Mammary epithelial cell (primary cell): Measurements from ENCODE around the gene PCMTD2.

Source experiments
- CTCF ChIP-seq, 2 donors: IDR thresholded peaks in 1 of 2; conservative IDR thresholded peaks in 1 of 2; 2 replicates each; pipeline ENCODE4 v1.5.1; 2011 to 2012; ENCODE audit warnings: inconsistent platforms in 2 of 2, low read length in 2 of 2, mild to moderate bottlenecking in 2 of 2, control low read depth in 1 of 2, low read depth in 1 of 2; ENCODE audit not compliant: insufficient read depth in 1 of 2; ENCODE audit errors: extremely low read depth in 1 of 2
- EZH2 ChIP-seq: IDR thresholded peaks from 2 replicates; pipeline ENCODE4 v1.6.1; 2012; ENCODE audit warnings: low read length, inconsistent platforms, borderline replicate concordance

GRCh38 chr20:64234291-64234791 lies 21.2 kb upstream of the PCMTD2 start:
- no peak for TF ChIP-seq CTCF (conservative IDR thresholded peaks at IDR 0.05 in 1 of 2, IDR thresholded peaks at IDR 0.05 in 1 of 2; ENCODE audit: extremely low read depth in 1 of 2, insufficient read depth in 1 of 2, low read depth in 1 of 2, low read length in 2 of 2)
- no peak for TF ChIP-seq EZH2
